SIG-M5 treated with dmso at 0.1 percent for 504 hours (cell line): ENCODE measurements around the gene CTSC.
"Not testable (repeated sequence)": the region's sequence is repeated elsewhere in the genome, so short reads cannot be mapped to it uniquely, and the experiment has no call there.

Source experiments
- DNase-seq: peaks from one replicate; lab custom pipeline; 2025; ENCODE audit not compliant: unreplicated experiment; lab: John Stamatoyannopoulos, UW

CTSC gene

GRCh38 chr11:88284336-88285050 is 53.0 kb downstream of the CTSC start:
- DNase-seq: no peak

- no peak for DNase-seq
These were observed 54.6 kb downstream of the CTSC start for GRCh38 chr11:88282747-88283515.

DNA sequence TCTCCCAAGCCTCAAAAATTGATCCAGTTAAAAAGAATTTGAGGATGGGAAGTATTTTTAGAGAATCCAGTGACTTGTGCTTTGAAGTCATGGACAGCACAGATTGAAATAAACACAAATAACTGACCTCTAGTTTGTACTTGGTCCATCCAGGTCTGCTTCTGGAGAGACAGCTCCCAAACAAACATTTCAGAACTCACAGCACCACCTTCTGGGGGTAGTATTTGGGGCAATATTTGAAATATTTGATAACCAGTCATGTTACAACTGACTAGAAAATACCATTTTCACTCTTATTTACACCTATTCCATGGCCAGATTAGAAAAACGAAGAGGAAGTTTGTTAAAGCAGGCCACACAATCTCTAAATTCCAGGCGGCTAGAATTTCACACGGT is 56.2 kb downstream of the CTSC start:
- DNase-seq: no peak

DNA sequence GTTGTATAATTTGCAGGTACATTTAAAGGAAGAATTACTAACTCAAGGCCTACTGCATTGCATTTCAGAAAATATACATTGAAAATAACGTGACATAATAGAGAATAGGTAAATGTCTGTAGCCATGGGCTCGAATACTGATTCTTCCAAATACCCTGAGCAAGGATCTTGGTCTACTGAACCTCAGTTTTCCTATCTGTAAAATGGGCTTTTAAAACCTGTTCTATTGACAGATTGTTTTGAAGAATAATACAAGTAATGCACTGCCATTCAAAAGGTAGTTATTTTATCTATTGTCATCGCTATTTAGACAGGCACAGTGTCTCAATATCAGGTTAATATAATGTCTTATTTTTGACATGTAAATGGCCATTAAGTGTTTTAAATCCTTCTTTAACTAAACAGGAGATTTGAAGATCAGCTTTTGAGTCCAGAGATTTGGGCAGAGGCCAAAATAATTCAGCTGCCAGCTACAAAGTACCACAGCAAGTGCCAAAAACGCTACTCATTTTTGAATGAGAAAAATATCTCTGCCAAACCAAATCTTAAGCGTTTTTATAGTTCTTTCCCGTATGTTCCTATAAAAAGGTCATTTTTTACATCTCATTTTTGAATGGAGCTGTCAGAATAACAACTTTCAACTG is 56.7 kb downstream of the CTSC start:
- DNase-seq: no peak

GRCh38 chr11:88277349-88277915 is 60.1 kb downstream of the CTSC start:
- DNase-seq: no peak

GRCh38 chr11:88275636-88276035 is 61.9 kb downstream of the CTSC start:
- DNase-seq: no peak

DNA sequence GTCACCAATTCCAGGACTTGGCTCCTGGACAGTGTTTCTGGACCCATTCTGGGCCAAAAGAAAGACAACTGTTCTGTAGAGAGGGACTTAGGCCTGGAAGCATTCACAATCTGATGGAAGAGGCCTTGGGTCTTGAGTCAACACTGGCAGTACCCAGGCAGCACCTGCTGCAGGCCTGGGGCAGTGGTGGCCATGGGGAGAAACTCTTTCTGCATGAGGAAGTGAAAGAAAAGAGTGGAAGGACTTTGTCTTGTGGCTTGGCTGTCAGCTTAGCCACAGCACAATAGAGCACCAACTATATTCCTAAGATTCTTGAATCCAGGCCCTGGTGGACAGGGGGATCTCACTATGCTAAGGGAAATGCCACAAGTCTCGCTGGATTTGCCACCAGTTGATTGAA is 70.6 kb downstream of the CTSC start:
- peak; percentile 28 for DNase-seq

DNA sequence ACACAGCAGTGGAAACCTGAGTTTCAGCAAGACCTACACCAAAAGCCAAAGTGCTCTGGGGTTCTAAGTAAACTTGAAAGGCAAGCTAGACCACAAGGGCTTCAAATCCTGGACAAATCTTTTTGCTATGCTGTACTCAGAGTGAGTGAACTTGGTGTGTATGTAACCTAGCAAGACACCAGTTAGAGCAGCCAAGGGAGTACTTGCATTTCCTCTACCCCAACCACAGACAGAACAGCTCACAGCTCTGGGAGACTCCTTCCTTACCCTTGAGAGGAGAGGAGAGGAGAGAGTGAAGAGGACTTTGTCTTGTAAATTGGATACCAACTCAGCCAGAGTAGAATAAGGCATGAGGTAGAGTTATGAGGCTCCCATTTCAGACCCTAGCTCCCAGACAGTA is 71.4 kb downstream of the CTSC start:
- DNase-seq: no peak

- no peak for DNase-seq
These were observed 78.1 kb downstream of the CTSC start for GRCh38 chr11:88259431-88259830.

DNA sequence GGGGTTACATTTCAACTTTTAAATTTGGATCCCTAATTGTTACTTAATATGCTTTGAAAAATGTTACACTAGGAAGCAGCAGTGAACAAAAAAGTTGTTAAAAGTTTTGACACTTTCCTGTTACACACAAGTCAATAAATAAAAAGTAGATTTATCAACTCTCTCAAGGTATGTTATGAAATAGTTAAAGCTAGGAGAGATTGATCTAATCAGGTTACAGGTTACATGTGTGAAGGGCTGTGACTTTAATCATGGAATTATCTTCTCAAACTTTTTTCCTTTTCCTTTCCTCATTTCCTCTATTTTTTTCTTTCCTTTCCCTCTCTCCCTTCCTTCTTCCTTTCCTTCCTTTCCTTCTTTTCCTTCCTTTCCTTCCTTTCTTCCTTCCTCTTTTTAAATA is 85.3 kb downstream of the CTSC start:
- DNase-seq: no peak

DNA sequence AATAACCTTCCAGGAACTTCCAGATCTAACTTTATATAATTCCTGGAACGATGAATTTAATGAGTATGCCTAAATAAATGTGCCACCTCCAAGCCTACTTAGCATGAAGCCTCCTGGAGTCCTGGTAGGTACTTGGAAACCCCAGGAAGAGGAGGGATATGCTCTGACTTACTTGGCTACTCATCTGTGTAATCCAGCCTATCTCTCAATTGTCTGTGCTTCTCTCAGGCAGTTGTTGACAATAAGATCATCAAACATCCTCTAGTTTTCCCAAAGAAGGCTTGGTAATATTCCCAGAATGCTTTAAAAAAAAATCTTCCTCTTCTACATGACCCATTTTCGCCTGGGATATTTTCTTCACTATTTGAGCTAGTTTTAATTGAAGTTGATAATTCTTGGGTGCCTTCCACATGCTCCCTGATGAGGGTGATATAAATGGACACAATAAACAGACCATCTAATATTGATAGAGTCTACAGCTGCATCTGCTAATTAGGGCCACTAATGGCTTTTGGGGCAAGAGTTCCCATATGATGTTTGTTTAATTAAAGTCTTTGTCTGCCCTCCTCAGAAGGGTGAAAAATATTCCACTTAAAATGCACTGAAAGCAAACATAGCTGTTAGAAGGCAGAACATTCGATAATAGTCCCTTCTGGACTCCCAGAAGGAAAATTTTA is 86.8 kb downstream of the CTSC start:
- DNase-seq: no peak

DNA sequence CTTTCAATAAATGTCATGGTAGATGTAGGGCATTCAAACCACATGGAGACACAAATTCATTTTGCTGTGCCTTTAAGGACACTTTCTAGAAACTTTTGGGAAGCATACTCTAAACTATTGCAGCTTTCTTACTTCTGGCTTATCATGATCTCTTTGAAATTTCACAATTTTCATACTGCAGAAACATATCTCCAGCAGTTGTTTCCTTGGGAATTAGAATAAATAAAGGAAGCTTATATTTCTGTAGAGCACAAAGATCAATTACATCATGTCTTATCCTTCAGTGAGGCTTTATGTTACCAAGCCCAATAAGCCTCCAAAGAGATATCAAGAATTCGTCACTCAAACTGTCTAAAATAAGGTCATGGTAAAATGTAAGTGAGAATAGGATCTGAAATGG is 87.8 kb downstream of the CTSC start:
- DNase-seq: no peak

- no peak for DNase-seq
These were observed 90.8 kb downstream of the CTSC start for GRCh38 chr11:88246696-88247095.

DNA sequence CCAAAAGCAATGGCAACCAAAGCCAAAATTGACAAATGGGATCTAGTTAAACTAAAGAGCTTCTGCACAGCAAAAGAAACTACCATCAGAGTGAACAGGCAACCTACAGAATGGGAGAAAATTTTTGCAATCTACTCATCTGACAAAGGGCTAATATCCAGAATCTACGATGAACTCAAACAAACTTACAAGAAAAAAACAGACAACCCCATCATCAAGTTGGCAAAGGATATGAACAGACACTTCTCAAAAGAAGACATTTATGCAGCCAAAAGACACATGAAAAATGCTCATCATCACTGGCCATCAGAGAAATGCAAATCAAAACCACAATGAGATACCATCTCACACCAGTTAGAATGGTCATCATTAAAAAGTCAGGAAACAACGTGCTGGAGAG is 92.0 kb downstream of the CTSC start:
- DNase-seq: not testable (repeated sequence)
